Measurements from ENCODE around the gene TOP1. TPM values are rescaled to one million over a fixed set of nuclear protein-coding genes. Genes with fewer than 3 reads are reported as not detected.

TOP1 gene
- total and polyA plus RNA-seq, 9 of the 15 experiments (the other 6 are each of a cell fraction or from before 2014, with no cell fraction given), result 26.4 to 127 (median 39.6) TPM

GRCh38 chr20:41162396-41162795 lies 133.8 kb downstream of the TOP1 start:
- peaks cover 11% of the 10 kb centered on the region for H3K9me1 ChIP-seq (ENCODE audit: control insufficient read depth, insufficient read depth, low read length)
- 92% methylated on average over 11 of the region's 11 CpGs for WGBS (ENCODE audit: insufficient coverage, low coverage, missing lambda C conversion rate)
- no peak overlapping the region for H2AFZ ChIP-seq (ENCODE audit: low read depth, low read length)
- peaks cover 64% of the 10 kb centered on the region; the same call in 2 of the 3 replicates for H3K36me3 ChIP-seq (ENCODE audit: control insufficient read depth, insufficient read depth, low read length)
- no peak for DNase-seq (ENCODE audit: extremely low read depth in 1 of 4, low spot score in 3 of 4)
- H3K27me3 ChIP-seq (ENCODE audit: control insufficient read depth in 2 of 2, insufficient read depth in 2 of 2, low read length in 2 of 2), result no peaks in the 10 kb centered on the region
- POLR2A ChIA-PET, result no interaction called here
- in situ Hi-C loops (cut with MboI) (no loop called here), intact Hi-C loops (cut with micrococcal nuclease) (no loop called here)
- peaks cover 0 to 11% of the 10 kb centered on the region in 2 experiments; a peak in 3 of 5 replicates for H3K4me1 ChIP-seq (replicated peaks in 1 of 2; ENCODE audit: control insufficient read depth in 2 of 2, insufficient read depth in 2 of 2, low read length in 2 of 2)
- H3K9ac ChIP-seq (ENCODE audit: insufficient read depth in 1 of 2, low read depth in 2 of 2, low read length in 2 of 2), result no peak overlapping the region
- no peaks in the 10 kb centered on the region; the same call in 2 of the 3 replicates for H3K79me2 ChIP-seq (ENCODE audit: control insufficient read depth, insufficient read depth, low read length)
- no peak overlapping the region for H3K4me2 ChIP-seq (ENCODE audit: insufficient read depth, low read length)
- H3K4me3 ChIP-seq, result no peak overlapping the region
- no peaks in the 10 kb centered on the region for H3K9me3 ChIP-seq (replicated peaks; ENCODE audit: control insufficient read depth, insufficient read depth, low read depth, low read length)
- no peak for FAIRE-seq
- H3K27ac ChIP-seq (ENCODE audit: extremely low read depth, low read depth, low read length), result no peak overlapping the region
- BruUV-seq (replicated peaks), result no TSS peak
- CTCF ChIA-PET (ENCODE audit: low intra/inter-chr PET ratio), result no interaction called here
- TF ChIP-seq, protein P1, sequence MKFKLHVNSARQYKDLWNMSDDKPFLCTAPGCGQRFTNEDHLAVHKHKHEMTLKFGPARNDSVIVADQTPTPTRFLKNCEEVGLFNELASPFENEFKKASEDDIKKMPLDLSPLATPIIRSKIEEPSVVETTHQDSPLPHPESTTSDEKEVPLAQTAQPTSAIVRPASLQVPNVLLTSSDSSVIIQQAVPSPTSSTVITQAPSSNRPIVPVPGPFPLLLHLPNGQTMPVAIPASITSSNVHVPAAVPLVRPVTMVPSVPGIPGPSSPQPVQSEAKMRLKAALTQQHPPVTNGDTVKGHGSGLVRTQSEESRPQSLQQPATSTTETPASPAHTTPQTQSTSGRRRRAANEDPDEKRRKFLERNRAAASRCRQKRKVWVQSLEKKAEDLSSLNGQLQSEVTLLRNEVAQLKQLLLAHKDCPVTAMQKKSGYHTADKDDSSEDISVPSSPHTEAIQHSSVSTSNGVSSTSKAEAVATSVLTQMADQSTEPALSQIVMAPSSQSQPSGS (CRISPR knock-in tag; IDR thresholded peaks at IDR 0.05), result no peak
- no peak for TF ChIP-seq FOXK2 (conservative IDR thresholded peaks at IDR 0.05 in 1 of 2, IDR thresholded peaks at IDR 0.05 in 1 of 2; ENCODE audit: low read depth in 2 of 2)
- TF ChIP-seq ZNF143 (CRISPR knock-in tag; IDR thresholded peaks at IDR 0.05), result no peak
- TF ChIP-seq, protein P2, sequence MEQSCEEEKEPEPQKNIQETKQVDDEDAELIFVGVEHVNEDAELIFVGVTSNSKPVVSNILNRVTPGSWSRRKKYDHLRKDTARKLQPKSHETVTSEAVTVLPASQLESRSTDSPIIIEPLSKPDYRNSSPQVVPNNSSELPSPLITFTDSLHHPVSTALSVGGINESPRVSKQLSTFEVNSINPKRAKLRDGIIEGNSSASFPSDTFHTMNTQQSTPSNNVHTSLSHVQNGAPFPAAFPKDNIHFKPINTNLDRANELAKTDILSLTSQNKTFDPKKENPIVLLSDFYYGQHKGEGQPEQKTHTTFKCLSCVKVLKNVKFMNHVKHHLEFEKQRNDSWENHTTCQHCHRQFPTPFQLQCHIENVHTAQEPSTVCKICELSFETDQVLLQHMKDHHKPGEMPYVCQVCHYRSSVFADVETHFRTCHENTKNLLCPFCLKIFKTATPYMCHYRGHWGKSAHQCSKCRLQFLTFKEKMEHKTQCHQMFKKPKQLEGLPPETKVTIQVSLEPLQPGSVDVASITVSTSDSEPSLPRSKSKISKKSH (CRISPR knock-in tag; IDR thresholded peaks at IDR 0.05), result no peak
- TF ChIP-seq SRF (CRISPR knock-in tag; IDR thresholded peaks at IDR 0.05), result no peak
- TF ChIP-seq ZBTB33 (CRISPR knock-in tag; IDR thresholded peaks at IDR 0.05), result no peak
- TF ChIP-seq ZNF830 (CRISPR knock-in tag; IDR thresholded peaks at IDR 0.05), result no peak
- no peak for TF ChIP-seq TAF7 (tag; IDR thresholded peaks at IDR 0.05)
- TF ChIP-seq, protein P3, sequence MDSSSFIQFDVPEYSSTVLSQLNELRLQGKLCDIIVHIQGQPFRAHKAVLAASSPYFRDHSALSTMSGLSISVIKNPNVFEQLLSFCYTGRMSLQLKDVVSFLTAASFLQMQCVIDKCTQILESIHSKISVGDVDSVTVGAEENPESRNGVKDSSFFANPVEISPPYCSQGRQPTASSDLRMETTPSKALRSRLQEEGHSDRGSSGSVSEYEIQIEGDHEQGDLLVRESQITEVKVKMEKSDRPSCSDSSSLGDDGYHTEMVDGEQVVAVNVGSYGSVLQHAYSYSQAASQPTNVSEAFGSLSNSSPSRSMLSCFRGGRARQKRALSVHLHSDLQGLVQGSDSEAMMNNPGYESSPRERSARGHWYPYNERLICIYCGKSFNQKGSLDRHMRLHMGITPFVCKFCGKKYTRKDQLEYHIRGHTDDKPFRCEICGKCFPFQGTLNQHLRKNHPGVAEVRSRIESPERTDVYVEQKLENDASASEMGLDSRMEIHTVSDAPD (CRISPR knock-in tag; IDR thresholded peaks at IDR 0.05), result no peak
- no peak for TF ChIP-seq ELF4 (CRISPR knock-in tag; IDR thresholded peaks at IDR 0.05)
- no peak for TF ChIP-seq CBFA2T2 (conservative IDR thresholded peaks at IDR 0.05)
- TF ChIP-seq ZNF217 (CRISPR knock-in tag; IDR thresholded peaks at IDR 0.05), result no peak
- no peak for TF ChIP-seq HSF4 (CRISPR knock-in tag; IDR thresholded peaks at IDR 0.05; ENCODE audit: borderline replicate concordance)
- TF ChIP-seq ZBED1 (IDR thresholded peaks at IDR 0.05), result no peak
- TF ChIP-seq ZNF77 (CRISPR knock-in tag; IDR thresholded peaks at IDR 0.05), result no peak
- TF ChIP-seq SMARCB1 (IDR thresholded peaks at IDR 0.05; ENCODE audit: insufficient read length, low read depth), result no peak
- peaks cover 18% of the 10 kb centered on the region for H4K20me1 ChIP-seq (replicated peaks; ENCODE audit: control insufficient read depth, insufficient read depth, low read length)
- ATAC-seq, result no peak
